Measurements from ENCODE around the gene FMC1.

The FMC1 gene

DNA sequence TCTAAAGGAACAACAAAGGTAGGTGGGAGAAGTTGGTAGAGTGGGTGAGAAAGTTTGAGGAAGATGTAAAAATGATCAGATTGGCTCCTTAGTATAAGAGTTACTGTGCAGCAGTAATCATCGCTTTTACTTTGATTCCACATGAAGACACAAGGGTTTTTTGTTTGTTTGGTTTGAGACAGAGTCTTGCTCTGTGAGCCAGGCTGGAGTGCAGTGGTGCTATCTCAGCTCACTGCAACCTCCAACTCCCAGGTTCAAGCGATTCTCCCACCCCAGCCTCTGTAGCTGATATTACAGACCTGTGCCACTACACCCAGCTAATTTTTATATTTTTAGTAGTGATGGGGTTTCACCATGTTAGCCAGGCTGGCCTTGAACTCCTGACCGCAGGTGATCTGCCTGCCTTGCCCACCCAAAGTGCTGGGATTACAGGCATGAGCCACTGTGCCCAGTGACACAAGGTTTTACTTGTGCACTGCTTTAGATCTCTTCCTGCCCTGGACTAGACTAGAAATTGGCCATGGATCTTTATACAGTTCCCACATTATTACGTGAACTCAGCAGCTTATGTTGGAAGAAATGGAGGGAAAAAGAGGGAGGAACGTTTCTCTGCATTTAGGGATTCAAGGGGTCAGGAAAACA lies 29.3 kb downstream of the FMC1 start:
- TF ChIP-seq CTCF (IDR thresholded peaks at IDR 0.05): no peak
- Histone ChIP-seq H3K4me2 (ENCODE audit: low read length) (no peak overlapping the region), H3K4me1 (peaks cover 12% of the 10 kb centered on the region), H3K27ac (no peak overlapping the region), H3K36me3 (ENCODE audit: control insufficient read depth, insufficient read depth, low read length) (no peaks in the 10 kb centered on the region), H3K9ac (no peak overlapping the region), H3K9me3 (ENCODE audit: control insufficient read depth, low read length) (no peaks in the 10 kb centered on the region), H3K79me2 (peaks cover 66% of the 10 kb centered on the region), H3K27me3 (ENCODE audit: control insufficient read depth, insufficient read depth, low read length) (no peaks in the 10 kb centered on the region), H3K4me3 (ENCODE audit: low read depth, low read length) (no peak overlapping the region), H2AFZ (no peak overlapping the region)

DNA sequence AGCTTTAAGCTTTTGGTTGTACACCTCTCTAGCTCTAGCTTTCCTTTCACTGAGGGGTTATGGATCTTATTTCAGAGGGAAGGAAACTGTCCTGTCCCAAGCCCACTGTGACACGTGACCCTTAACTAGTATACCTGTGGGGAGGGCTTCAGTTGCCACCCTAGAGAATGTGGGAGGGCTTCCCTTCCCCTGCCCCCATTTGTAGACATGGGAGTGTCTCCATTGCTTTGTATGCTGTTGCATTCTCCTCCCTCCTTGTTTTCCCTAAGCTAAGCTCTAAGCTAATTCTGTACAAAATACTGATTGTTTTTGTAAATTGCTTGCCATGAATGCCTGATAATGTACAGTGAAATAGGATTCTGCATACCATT lies 29.8 kb downstream of the FMC1 start:
- Histone ChIP-seq H3K27me3 (ENCODE audit: control insufficient read depth, insufficient read depth, low read length) (no peaks in the 10 kb centered on the region), H2AFZ (no peak overlapping the region), H3K4me3 (ENCODE audit: low read depth, low read length) (no peak overlapping the region), H3K9ac (no peak overlapping the region), H3K36me3 (ENCODE audit: control insufficient read depth, insufficient read depth, low read length) (no peaks in the 10 kb centered on the region), H3K4me1 (peaks cover 12% of the 10 kb centered on the region), H3K79me2 (peaks cover 61% of the 10 kb centered on the region), H3K4me2 (ENCODE audit: low read length) (no peak overlapping the region), H3K9me3 (ENCODE audit: control insufficient read depth, low read length) (no peaks in the 10 kb centered on the region), H3K27ac (no peak overlapping the region)
- no peak for TF ChIP-seq CTCF (IDR thresholded peaks at IDR 0.05)

GRCh38 chr7:139374246-139374645 lies 33.1 kb downstream of the FMC1 start:
- Histone ChIP-seq H3K4me1 (peaks cover 11% of the 10 kb centered on the region), H3K4me3 (ENCODE audit: low read depth, low read length) (no peak overlapping the region), H3K79me2 (peaks cover 48% of the 10 kb centered on the region), H3K9me3 (ENCODE audit: control insufficient read depth, low read length) (no peaks in the 10 kb centered on the region), H3K27ac (no peak overlapping the region), H2AFZ (no peak overlapping the region), H3K27me3 (ENCODE audit: control insufficient read depth, insufficient read depth, low read length) (no peaks in the 10 kb centered on the region), H3K36me3 (ENCODE audit: control insufficient read depth, insufficient read depth, low read length) (no peaks in the 10 kb centered on the region), H3K9ac (no peak overlapping the region), H3K4me2 (ENCODE audit: low read length) (no peak overlapping the region)
- TF ChIP-seq CTCF (IDR thresholded peaks at IDR 0.05): no peak

GRCh38 chr7:139382439-139382838 lies 41.3 kb downstream of the FMC1 start:
- H3K27me3 ChIP-seq (ENCODE audit: control insufficient read depth, insufficient read depth, low read length): no peaks in the 10 kb centered on the region
- no peaks in the 10 kb centered on the region for H3K9me3 ChIP-seq (ENCODE audit: control insufficient read depth, low read length)
- no peak for TF ChIP-seq CTCF (IDR thresholded peaks at IDR 0.05)
- no peak overlapping the region for H3K9ac ChIP-seq
- no peak overlapping the region for H2AFZ ChIP-seq
- H3K4me2 ChIP-seq (ENCODE audit: low read length): no peak overlapping the region
- H3K79me2 ChIP-seq: peaks cover 34% of the 10 kb centered on the region
- no peaks in the 10 kb centered on the region for H3K36me3 ChIP-seq (ENCODE audit: control insufficient read depth, insufficient read depth, low read length)
- H3K4me1 ChIP-seq: no peaks in the 10 kb centered on the region
- H3K27ac ChIP-seq: no peak overlapping the region
- no peak overlapping the region for H3K4me3 ChIP-seq (ENCODE audit: low read depth, low read length)

GRCh38 chr7:139384611-139385010 lies 43.5 kb downstream of the FMC1 start:
- Histone ChIP-seq H3K4me2 (ENCODE audit: low read length) (no peak overlapping the region), H3K4me1 (no peaks in the 10 kb centered on the region), H3K27ac (no peak overlapping the region), H3K27me3 (ENCODE audit: control insufficient read depth, insufficient read depth, low read length) (no peaks in the 10 kb centered on the region), H3K79me2 (peaks cover 40% of the 10 kb centered on the region), H3K9ac (no peak overlapping the region), H3K9me3 (ENCODE audit: control insufficient read depth, low read length) (no peaks in the 10 kb centered on the region), H3K36me3 (ENCODE audit: control insufficient read depth, insufficient read depth, low read length) (no peaks in the 10 kb centered on the region), H2AFZ (no peak overlapping the region), H3K4me3 (ENCODE audit: low read depth, low read length) (no peak overlapping the region)
- no peak for TF ChIP-seq CTCF (IDR thresholded peaks at IDR 0.05)
